Iris pigment epithelial cell (primary cell): Measurements from ENCODE around the gene KIF26A.

ENCODE experiments used
- DNase-seq: peaks from one replicate; pipeline ENCODE4 v3.0.0-alpha.2; 2011; ENCODE audit warnings: low read depth

Gene KIF26A

GRCh38 chr14:104138098-104138717 is at the start of gene KIF26A:
TSS of gene KIF26A (plus strand) at chr14:104138587. CDS start at chr14:104138723, 136 bp downstream.
- no peak for DNase-seq

- no peak for DNase-seq
Observed at GRCh38 chr14:104090071-104090748, 48.2 kb upstream of the KIF26A start.

DNA sequence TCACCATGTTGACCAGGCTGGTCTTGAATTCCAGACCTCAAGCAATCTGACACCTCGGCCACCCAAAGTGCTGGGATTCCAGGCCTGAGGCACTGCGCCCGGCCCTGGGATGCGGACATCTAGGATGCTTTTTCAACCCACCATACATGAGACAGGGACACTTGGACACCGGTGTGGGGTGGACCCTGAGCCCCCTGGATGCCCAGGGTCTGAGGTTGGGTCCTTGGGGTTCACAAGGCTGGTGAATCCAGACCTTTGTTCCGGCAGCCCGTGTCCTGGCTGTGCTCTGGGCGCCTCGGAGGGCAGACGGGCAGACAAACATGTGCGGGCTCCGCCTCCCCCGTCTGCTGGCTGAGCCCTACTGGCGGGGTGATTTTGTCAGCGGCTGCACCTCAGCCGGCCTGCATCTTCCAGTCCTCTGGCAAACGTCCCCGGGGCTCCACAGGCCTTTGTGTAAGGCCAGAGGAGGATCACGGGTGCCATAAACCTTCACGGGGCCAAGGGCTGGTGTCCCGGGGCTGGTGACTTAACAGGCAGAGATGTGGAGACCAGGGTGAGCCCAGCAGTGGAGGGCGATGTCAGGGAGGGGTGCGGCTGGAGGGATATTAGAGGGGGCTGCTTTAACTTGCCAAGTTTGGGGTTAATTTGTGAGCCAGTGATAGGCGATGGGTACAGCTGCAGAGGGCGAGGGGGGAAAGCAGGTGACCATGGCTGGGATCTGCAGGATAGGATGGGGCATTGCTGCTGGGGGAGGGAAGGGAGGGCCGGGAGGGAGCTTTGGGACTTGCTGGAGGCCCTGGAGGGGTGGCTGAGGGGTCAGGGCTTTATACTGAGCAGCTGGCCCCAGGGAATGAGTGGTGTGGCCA is 47.1 kb upstream of the KIF26A start:
- DNase-seq, result no peak

DNA sequence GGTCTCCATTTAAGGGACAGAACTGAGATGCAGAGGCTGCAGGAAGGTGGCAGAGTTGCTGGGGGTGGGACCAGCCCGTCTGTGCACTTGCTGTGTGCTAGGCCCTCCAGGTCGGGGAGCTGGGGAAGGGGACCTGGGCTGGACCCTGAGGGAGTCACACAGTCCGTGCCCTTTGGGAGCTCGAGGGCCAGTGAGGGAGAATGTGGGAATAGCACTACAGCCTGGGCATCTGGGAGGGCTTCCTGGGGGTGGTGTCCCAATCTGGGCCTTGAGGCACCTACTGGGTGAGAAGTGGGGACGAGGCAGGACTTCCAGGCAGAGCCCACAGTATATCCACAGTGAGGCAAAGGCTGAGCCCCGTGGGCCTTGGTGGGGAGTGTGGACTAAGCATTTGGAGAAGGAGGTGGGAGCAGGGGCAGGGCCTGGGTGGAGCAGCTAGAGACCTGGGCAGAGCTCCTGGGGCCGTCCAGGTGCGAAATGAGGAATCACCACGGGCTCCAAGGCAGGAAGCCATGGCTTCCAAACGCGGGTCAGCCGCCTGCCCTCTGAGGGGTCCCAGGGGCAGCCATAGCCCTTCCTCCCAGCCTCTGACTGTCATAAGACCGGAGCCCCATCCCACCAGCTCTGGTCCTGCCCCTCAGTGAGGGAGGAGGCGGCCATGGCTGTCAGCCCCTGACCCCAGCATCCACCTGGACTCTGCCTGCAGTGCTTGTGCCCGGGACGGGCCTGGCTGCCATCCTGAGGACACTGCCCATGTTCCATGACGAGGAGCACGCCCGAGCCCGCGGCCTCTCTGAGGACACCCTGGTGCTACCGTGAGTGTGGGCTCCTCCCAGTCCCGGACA is 46.2 kb upstream of the KIF26A start:
- no peak for DNase-seq

DNA sequence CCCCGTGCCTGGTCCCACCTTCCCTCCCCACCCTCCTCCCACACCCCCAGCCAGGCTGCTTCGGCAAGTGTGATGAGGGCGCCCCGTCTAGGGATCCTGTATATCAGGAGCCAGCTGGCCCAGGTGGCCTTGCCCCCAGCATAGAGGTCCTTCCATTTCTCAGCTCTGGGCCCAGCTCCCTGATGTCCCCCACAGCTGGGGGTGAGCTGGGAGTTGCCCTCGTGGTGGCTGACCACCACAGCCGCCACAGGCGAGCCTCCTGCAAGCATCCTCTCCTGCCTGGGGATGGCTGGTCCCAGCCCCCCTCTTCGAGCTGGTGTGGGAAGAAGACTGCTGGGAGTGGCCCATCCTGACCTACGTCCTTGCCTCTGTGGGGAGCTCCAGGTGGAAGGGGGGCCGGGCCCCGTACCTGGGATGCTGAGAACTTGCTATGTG is 45.4 kb upstream of the KIF26A start:
- no peak for DNase-seq

DNA sequence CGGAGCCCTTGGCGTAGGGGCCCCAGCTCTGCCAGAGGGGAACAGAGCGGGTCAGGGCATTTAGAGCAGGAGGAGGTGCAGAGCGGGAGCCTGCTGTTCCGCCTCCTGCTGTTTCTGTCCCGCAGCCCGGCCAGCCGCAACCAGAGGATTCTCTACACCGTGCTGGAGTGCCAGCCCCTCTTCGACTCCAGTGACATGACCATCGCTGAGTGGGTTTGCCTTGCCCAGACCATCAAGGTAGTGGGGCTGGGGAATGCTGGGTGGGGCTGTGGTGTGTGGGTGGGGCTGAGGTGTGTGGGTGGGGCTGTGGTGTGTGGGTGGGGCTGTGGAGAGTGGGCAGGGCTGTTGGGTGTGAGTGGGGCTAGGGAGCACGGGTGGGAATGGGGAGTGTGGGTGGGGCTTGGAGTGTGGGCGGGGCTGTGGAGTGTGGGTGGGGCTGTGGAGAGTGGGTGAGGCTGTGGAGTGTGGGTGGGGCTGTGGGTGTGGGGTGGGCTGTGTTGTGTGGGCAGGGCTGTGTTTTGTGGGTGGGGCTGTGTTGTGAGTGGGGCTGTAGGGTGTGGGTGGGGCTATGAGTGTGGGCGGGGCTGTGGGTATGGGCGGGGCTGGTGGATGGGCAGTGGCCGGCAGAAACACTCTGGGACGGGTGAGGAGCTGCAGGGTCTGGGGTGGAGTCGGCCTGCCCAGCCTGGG is 44.9 kb upstream of the KIF26A start:
- no peak for DNase-seq

- no peak for DNase-seq
Observed at GRCh38 chr14:104094056-104094708, 44.2 kb upstream of the KIF26A start.

DNA sequence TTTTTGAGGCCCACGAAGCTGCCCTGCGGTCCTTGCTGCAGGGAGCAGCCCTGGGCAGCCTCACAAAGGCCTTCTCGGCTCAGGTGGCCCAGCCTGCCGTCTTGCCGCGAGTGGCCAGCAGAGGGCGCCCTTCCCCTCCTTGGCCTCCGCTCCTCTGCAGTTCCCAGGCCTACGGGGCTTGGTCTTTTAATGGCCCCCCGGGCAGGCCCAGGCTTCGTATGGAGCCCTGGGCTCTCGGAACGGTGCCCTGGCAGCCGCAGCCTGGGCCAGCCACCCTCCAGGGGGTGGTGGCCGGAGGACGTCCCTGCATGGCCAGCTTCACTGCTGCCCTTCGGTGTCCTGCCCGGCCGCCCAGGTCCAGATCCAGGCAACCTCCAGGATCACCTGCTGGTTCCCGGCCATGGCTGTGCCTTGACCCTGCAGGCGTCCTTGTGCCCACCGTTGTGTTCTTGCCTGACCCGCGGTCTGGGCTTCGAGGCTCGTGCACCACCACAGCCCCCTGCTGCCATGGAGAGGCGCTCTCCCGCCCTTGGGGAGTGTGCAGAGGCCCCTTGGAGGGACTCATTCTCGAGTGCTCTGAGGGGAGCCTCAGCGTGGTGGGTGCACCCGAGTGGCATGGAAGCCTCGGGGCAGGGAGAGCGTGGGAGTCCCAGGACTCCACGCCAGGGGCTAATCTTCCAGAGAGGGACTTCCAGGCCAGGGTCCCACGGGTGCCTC is 43.5 kb upstream of the KIF26A start:
- DNase-seq, result peak; percentile 31

- DNase-seq, result no peak
Observed at GRCh38 chr14:104095426-104096310, 42.7 kb upstream of the KIF26A start.

DNA sequence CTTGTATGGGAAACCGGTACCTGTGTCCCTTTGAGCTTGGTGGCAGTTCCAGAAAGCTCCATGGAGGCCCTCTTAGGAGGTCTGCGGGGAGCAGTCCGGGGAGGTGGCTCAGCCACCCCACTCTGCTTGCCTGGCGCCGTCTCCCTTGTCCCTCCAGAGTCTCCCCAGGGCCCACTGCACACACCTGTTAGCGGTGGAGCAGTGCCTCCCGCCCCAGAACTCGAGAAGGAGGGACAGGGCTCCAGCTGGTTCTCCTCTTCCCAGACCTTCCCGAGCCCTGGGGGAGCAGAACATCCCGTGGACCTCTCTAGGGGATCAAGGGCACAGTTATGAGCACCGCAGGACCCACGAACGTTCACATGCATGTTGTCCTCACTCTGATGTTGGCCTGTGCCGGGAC is 42.1 kb upstream of the KIF26A start:
- DNase-seq, result no peak

DNA sequence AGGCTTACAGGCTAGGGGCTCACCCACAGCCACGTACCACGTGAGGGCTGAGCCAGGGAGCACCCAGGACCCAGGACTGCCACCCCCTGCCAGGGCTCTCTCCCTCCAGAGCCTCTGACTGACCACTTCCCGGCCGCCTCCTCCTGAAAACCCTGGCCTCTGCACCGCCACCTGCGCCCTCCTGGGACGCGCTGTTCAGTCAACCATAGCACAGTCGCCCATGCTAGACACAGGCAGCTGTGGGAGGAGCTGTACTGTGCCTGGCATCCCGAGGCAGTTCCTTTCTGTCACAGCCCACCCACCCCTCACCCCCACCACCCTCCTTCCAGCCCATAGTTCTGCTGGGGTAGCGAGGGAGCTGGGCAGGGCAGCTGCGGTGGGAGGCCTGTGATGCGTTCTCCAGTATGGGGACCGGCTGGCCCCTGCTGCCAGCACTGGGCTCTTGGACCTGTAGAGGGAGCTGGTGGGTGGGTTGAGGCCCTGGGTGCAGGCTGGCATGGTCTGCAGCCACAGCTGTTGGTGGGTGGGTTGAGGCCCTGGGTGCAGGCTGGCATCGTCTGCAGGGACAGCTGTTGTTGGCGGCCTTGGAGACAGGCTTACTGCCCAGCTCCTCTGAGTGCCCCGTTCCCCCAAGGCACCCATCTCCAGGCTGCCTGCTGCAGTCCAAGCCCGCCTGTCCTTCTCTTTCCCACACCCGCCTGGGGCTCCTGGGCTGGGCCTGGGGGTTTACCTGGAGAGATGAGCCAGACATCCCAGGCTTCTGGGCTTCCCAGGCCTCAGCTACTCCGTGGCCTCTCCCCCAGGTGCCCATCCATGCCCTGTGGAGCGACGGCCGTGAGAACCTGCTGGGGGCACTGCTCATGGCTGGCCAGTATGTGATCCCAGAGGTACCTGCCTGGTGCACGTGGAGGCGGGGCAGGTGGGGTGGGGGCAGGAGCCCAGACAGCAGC is 41.4 kb upstream of the KIF26A start:
- no peak for DNase-seq

DNA sequence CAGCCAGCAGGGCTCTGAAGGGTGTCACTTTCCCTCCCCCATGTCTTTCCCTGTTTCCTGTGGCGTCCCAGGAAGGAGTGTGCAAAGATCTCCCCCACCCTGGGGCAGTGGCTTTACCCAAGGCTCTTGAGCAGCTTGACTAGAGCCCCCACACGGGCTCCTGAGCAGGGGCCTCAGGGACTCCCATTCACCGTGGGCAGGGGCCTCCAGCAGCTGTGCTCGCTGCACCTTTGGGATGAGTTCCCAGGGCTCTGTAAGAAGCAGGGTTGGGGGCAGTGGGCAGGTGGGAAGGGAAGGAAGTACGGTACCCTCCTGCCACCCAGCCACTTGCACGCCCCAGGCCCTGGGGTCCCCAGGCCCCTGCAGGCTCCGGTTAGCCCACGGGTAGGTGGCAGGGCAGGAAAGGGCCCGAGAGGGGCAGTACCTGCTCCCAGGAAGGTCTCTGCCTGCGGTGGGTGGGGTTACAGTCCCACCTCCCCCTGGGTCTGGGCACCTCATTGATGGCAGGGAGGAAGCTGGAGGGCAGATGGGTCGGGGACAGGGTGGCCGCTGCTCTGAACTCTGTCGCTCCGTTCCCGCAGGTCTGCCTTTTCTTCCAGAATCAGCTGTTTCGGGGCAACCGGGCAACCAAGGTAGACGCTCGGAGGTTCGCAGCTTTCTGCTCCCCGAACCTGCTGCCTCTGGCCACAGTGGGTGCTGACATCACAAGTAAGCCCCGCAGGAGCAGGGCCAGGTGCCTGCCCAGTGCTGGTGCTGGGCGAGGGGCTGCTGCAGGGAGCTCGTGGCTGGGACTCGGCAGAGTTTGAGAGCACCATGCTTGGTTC is 39.9 kb upstream of the KIF26A start:
- DNase-seq, result no peak

GRCh38 chr14:104099096-104100041 is 39.0 kb upstream of the KIF26A start:
- DNase-seq, result no peak

DNA sequence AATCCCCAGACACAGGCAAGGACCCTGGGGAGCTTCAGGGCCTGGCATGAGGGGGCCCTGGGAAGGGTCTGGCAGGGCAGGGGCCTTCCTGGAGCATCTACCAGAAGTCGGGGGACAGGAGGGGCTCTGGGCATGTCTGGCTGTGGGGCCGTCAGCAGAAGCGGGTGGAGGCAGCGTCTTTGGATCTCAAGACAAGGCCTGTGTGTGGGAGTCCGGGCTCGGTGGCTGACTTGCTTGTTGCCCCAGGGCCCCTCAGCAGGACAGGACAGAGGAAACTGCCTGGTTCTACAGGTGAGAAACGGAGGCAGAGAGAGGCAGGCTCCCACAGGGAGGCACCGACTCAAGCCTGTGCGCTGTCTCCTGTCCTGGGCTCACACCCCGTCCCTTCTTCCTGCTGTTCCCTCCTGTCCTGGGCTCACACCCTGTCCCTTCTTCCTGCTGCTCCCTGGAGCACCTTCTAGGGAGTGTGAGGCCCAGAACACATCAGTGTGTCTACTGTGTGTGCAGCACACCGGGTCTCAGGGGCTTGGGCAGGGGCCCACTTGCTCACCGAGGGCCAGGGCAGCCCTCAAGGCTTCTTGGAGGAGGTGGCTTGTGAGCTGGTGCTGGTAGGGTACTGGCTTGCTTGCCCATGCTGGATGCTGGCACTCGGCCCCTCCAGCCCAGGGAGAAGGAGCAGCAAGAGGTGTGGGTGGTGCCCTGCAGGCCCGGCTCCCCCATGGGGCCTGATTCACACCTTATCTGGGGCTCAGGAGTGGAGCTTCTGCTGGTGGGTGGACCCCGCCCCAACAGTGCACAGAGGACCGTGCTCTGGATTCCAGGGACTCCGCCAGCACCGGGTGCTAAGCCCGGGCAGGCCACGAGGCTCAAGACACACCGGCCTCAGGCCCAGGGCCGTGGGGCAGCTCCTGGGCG is 38.0 kb upstream of the KIF26A start:
- DNase-seq, result no peak

GRCh38 chr14:104101086-104101621 is 37.2 kb upstream of the KIF26A start:
- no peak for DNase-seq
